GM23338 (cell line): ENCODE data around the gene RFNG. TPM values are rescaled to one million over a fixed set of nuclear protein-coding genes. Genes with fewer than 3 reads are reported as not detected.
A peak's percentile ranks its signal among the peaks of the same experiment; 100 is the strongest.

Source experiments
- ATAC-seq: fragments of 200-7000 bp; cut with Tn5 transposase; 3 replicates; pipeline ENCODE4 v1.9.1; 2020
- DNase-seq: peaks from one replicate; pipeline ENCODE4 v3.0.0-alpha.2; 2015; ENCODE audit warnings: low spot score
- H2AFZ ChIP-seq: fragments of 200-600 bp; sonication (generic); 2 replicates; pipeline ENCODE4 v1.8.0; 2016; ENCODE audit warnings: antibody characterized with exemption, mild to moderate bottlenecking, moderate library complexity
- H3F3A ChIP-seq: fragments of 200-600 bp; sonication (generic); replicated peaks from 2 replicates; pipeline ENCODE4 v1.8.0; 2017; ENCODE audit warnings: antibody characterized with exemption, mixed run types, low read depth
- H3K27ac ChIP-seq: fragments of 200-600 bp; sonication (generic); 2 replicates; pipeline ENCODE4 v1.6.1; 2016; ENCODE audit warnings: low read depth
- H3K27me3 ChIP-seq: fragments of 200-600 bp; sonication (generic); 2 replicates; pipeline ENCODE4 v1.8.0; 2016; ENCODE audit warnings: mild to moderate bottlenecking, mixed run types, moderate library complexity; ENCODE audit not compliant: insufficient read depth
- H3K36me3 ChIP-seq: fragments of 200-600 bp; sonication (generic); 2 replicates; pipeline ENCODE4 v1.8.0; 2016; ENCODE audit warnings: mild to moderate bottlenecking; ENCODE audit not compliant: insufficient read depth
- H3K4me1 ChIP-seq: fragments of 200-600 bp; sonication (generic); 2 replicates; pipeline ENCODE4 v1.8.0; 2016; ENCODE audit warnings: mild to moderate bottlenecking, moderate library complexity; ENCODE audit not compliant: insufficient read depth
- H3K4me2 ChIP-seq: fragments of 200-600 bp; sonication (generic); 2 replicates; pipeline ENCODE4 v1.7.1; 2017; ENCODE audit warnings: mixed run types
- H3K4me3 ChIP-seq: fragments of 200-600 bp; sonication (generic); 2 replicates; pipeline ENCODE4 v1.6.1; 2016; ENCODE audit warnings: mixed run types
- H3K79me2 ChIP-seq: fragments of 200-600 bp; sonication (generic); replicated peaks from 2 replicates; pipeline ENCODE4 v1.8.0; 2017; ENCODE audit warnings: mild to moderate bottlenecking; ENCODE audit not compliant: insufficient read depth
- H3K9me2 ChIP-seq: fragments of 200-600 bp; sonication (generic); 2 replicates; pipeline ENCODE4 v1.8.0; 2017; ENCODE audit not compliant: insufficient read depth
- H4K20me1 ChIP-seq: fragments of 200-600 bp; sonication (generic); replicated peaks from 2 replicates; pipeline ENCODE4 v1.8.0; 2017; ENCODE audit warnings: mild to moderate bottlenecking; ENCODE audit not compliant: insufficient read depth
- H3K27ac Mint-ChIP-seq: 2 replicates; pipeline ENCODE4 v1.8.0; 2020; ENCODE audit warnings: inconsistent platforms, mild to moderate bottlenecking, moderate library complexity, mixed read lengths
- H3K27me3 Mint-ChIP-seq: 3 replicates; pipeline ENCODE4 v1.8.0; 2022; ENCODE audit warnings: low read depth, mild to moderate bottlenecking, moderate library complexity, mixed read lengths, inconsistent platforms; ENCODE audit not compliant: insufficient read depth, poor library complexity
- H3K36me3 Mint-ChIP-seq: 3 replicates; pipeline ENCODE4 v1.8.0; 2021; ENCODE audit warnings: low read depth, mild to moderate bottlenecking, inconsistent platforms, moderate library complexity, mixed read lengths
- H3K4me1 Mint-ChIP-seq: 3 replicates; pipeline ENCODE4 v1.8.0; 2020; ENCODE audit warnings: mild to moderate bottlenecking, inconsistent platforms, mixed read lengths
- H3K4me3 Mint-ChIP-seq: 3 replicates; pipeline ENCODE4 v1.8.0; 2021; ENCODE audit warnings: moderate library complexity, mild to moderate bottlenecking, inconsistent platforms, mixed read lengths
- H3K9me3 Mint-ChIP-seq: 3 replicates; pipeline ENCODE4 v1.8.0; 2020; ENCODE audit warnings: moderate library complexity, mild to moderate bottlenecking, inconsistent platforms, mixed read lengths
- ETS1 ChIP-seq: IDR thresholded peaks from 2 replicates; pipeline ENCODE4 v1.6.1; 2016; ENCODE audit warnings: antibody characterized with exemption
- EZH2phosphoT487 ChIP-seq: fragments of 200-600 bp; sonication (generic); IDR thresholded peaks from one replicate; pipeline ENCODE4 v1.8.1; 2018; ENCODE audit warnings: antibody characterized with exemption; ENCODE audit not compliant: unreplicated experiment
- POLR2AphosphoS5 ChIP-seq: IDR thresholded peaks from 2 replicates; pipeline ENCODE4 v1.6.1; 2016; ENCODE audit warnings: antibody characterized with exemption, low read depth
- REST ChIP-seq: IDR thresholded peaks from one replicate; pipeline ENCODE4 v1.6.1; 2018; ENCODE audit warnings: antibody characterized with exemption; ENCODE audit not compliant: unreplicated experiment
- ZNF331 ChIP-seq: fragments of 250-450 bp; sonication (Bioruptor Pico); IDR thresholded peaks from 2 replicates; pipeline ENCODE4 v1.5.0; 2020; ENCODE audit warnings: low read depth, mild to moderate bottlenecking, moderate library complexity
- polyA plus RNA-seq: library from polyadenylated mRNA; unstranded; fragments of >200 nt; fragmentation: Nextera tagmentation; extraction: Ambion mirVana; gene quantifications from 2 replicates; pipeline ENCODE4 v1.2.1, GENCODE V29; 2016
- total RNA-seq: library from RNA; depleted of rRNA; stranded (reverse); fragments of >200 nt; shearing (Covaris generic); gene quantifications from 2 replicates; pipeline ENCODE4 v1.2.3, GENCODE V29; 2014

RFNG gene
- total and polyA plus RNA-seq, 2 experiments from 2014 or later, result 18.0 to 44.7 TPM

- H3F3A ChIP-seq, result peaks cover 16% of the 10 kb centered on the region
- H3K4me3 ChIP-seq, result peak overlapping the region; percentile 89; the same call in 1 of the 2 replicates
- H3K36me3 ChIP-seq, result no peaks in the 10 kb centered on the region
- Mint-ChIP-seq H3K27me3 (peaks cover 25% of the 10 kb centered on the region), H3K4me3 (no peak overlapping the region), H3K9me3 (no peaks in the 10 kb centered on the region; the same call in 2 of the 3 replicates), H3K36me3 (no peaks in the 10 kb centered on the region; the same call in 1 of the 3 replicates), H3K27ac (no peak overlapping the region), H3K4me1 (peaks cover 13% of the 10 kb centered on the region)
- H3K9me2 ChIP-seq, result no peaks in the 10 kb centered on the region
- no peak overlapping the region for H3K4me2 ChIP-seq
- no peak overlapping the region for H2AFZ ChIP-seq
- H4K20me1 ChIP-seq, result peaks cover 3% of the 10 kb centered on the region; the same call in 1 of the 2 replicates
- no peak for DNase-seq
- H3K27ac ChIP-seq, result no peak overlapping the region
- peaks cover 5% of the 10 kb centered on the region; the same call in 1 of the 2 replicates for H3K4me1 ChIP-seq
- no peaks in the 10 kb centered on the region for H3K27me3 ChIP-seq
- no peak for ATAC-seq
- H3K79me2 ChIP-seq, result peaks cover 15% of the 10 kb centered on the region
- no peak for TF ChIP-seq ETS1
- no peak for TF ChIP-seq REST
- no peak for TF ChIP-seq EZH2phosphoT487
Measured at GRCh38 chr17:82024859-82025258, 26.8 kb downstream of the RFNG start.

GRCh38 chr17:82023447-82024241 lies 28.0 kb downstream of the RFNG start:
- Histone ChIP-seq H3K27me3 (no peaks in the 10 kb centered on the region), H3F3A (peaks cover 9% of the 10 kb centered on the region; the same call in 1 of the 2 replicates), H3K27ac (no peak overlapping the region), H4K20me1 (peaks cover 3% of the 10 kb centered on the region; the same call in 1 of the 2 replicates), H3K4me2 (peak overlapping the region; percentile 95), H3K36me3 (no peaks in the 10 kb centered on the region), H3K79me2 (peaks cover 15% of the 10 kb centered on the region), H3K9me2 (no peaks in the 10 kb centered on the region), H3K4me3 (peak overlapping the region; percentile 89), H2AFZ (peak overlapping the region; percentile 86), H3K4me1 (peaks cover 5% of the 10 kb centered on the region; the same call in 1 of the 2 replicates)
- no peak for TF ChIP-seq ZNF331 (CRISPR knock-in tag)
- 0 out of 2 replicates have a peak, but pooled peaks have one; percentile 24 for TF ChIP-seq POLR2AphosphoS5
- peak overlapping the region; percentile 85 for H3K4me3 Mint-ChIP-seq
- DNase-seq (peak; percentile 69), ATAC-seq (peak; percentile 10)
- peaks cover 11% of the 10 kb centered on the region for H3K4me1 Mint-ChIP-seq
- peaks cover 2% of the 10 kb centered on the region for H3K36me3 Mint-ChIP-seq
- no peaks in the 10 kb centered on the region; the same call in 2 of the 3 replicates for H3K9me3 Mint-ChIP-seq
- peaks cover 23% of the 10 kb centered on the region for H3K27me3 Mint-ChIP-seq
- no peak overlapping the region for H3K27ac Mint-ChIP-seq
